Measurements from ENCODE around the gene CTNNA2.

Gene CTNNA2

DNA sequence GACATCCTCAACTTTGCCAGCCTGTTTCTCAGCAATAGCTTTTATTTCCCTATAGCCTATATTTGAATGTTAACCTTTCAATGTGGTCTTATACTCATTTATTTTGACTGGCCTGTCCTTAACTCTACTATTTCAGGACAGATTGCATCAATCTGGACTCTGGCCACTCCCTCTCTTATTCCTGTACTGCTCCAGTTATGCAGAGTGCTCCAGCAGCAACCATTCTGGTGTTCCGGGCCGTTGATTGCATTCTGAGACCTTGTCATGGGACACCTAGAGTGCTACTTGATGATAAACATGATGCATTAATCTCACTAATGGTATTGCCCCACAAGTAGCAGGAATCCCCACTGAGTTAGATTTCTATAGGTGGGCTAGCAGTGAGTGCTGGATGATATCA lies 428.3 kb downstream of the CTNNA2 start:
- DNase-seq, result no peak

DNA sequence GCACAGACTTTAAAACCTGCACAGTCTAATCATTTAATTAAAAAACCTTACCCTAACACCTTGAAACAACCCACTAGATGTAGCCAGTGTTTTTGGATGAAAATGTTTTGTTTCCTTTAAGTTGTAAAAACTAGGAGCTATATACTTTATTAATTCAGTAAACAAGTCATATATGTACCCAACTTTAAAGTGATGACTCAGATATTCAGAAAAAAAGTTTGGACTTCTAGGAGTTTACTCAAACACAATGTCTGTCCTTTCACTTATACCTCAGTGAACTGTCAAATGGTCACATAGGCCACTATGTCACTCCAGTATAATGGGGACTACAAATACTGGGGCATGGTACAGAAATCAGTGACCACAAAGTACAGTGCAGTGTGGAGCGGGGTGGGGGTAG lies 431.4 kb downstream of the CTNNA2 start:
- DNase-seq, result no peak

DNA sequence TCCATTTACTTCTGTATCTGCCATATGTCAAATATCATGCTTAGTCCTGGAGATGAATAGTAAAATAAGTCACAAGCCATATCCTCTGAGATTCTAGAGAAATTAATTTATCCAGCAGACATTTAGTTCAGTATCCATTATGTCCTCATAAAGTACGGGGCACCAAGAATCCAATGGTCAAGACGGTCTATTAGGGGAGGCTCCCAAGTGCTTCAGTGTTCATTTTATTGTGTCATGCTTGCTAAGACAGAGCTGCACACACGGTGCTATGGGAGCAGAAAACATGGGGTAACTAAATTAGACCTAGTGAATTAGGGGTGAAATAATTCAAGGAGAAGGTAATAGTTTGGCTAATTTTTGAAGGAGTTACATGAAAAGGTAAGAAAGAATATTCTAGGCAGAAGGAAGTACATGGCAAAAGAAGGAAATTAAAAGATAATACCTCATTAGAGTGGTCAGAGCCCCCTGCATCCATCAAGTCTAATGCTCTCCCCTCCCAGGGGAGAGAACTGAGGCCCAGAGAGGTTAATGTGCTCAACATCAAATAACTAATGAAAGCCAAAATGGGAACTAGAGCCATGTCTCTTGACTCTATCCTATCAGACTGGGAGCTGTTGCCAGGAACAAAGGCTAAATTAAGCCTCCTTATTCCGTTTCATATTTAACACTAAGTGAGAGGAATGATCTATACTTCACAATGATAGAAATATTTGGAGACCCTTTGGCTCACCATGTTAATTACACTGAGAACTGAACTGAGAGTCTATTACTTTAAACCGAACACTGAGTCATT lies 433.0 kb downstream of the CTNNA2 start:
- DNase-seq, result no peak

DNA sequence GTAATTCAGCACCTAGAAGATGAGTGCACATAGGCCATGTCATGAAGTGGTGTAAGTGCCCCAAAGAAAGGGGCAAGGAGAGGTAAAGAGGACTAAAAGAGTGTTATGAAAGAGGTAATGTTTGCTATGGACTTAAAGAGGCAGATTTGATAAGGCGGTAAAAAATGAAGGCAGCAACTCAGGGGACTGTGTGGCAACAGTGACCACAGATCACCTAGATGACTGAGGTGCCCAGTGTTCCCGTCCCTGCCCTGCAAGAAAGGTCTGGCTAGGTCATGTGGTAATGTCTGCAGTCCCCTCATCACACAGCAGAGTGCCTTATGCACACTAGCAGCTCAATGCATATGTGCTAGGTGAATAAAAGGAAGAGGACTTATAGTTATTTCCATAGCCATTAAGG lies 434.9 kb downstream of the CTNNA2 start:
- no peak for DNase-seq

DNA sequence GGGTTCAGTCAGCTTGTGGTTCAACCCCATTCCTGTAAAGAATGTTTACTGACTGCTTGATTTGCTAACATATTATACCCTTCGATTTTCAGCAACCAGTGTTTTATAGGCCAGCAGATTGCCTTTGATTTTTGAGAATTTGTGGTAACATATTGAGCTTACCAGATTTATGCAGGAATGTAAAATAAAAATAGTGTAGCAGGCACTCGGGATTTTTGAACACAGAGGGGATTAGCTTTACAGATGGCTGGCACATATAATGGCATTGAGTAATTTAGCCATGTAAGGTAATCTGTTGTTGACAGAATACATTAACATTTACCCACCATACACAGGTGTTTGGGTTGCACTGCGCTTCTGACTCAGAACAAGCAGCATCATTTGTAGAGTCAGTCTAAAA lies 437.7 kb downstream of the CTNNA2 start:
- no peak for DNase-seq

DNA sequence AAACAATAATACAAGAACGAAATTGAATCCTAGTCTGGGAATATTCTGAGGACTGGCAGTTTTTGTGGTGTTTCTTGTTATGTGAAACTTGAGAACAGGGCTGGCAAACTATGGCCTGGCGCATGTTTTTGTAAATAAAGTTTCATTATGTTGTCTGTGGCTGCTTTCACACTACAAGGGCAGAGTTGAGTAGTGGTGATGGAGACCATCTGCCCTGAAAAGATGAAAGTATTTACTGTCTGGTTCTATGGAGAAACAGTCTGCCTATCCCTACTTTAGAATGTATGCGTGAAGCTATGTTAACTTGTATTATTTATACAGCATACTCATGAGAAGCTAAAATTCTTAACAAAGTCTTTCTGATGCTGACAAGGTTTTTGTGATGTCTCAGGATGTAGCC lies 439.8 kb downstream of the CTNNA2 start:
- no peak for DNase-seq

DNA sequence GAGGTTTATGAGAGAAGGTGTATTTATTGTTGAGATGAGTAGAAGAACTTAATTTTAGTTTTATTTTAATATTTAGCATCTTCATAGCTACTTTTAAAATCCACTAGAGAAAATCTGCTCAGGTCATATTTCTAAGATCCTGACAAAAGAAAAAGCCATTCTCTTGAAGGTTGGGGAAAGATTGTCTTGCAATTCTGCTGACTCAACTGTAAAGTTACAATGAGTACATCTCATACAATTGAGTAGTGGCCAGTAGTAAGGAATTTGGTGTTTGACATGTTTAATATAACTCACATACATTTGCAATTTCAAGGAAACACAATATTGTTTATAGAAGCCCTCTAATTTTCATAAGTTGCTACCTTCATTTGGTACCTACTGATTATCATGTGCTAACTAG lies 447.2 kb downstream of the CTNNA2 start:
- no peak for DNase-seq

DNA sequence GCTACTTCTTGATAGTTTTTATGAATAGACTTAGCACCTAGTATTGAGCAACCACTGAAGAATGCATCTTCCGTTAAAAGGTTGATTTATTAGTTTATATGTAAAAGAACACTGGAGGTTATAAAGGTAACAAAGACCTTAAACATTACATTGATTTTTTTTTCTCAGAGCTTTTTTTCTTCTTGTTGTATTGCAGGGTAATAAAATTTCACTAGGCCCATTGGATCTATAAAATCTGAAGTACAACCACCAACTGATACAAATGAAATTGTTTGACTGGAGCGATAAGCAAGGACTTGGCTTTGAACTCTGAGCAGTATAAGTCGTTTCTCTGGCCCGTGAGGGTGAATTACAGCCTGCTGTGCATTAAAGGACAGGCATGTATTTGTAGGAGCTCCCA lies 447.7 kb downstream of the CTNNA2 start:
- no peak for DNase-seq

DNA sequence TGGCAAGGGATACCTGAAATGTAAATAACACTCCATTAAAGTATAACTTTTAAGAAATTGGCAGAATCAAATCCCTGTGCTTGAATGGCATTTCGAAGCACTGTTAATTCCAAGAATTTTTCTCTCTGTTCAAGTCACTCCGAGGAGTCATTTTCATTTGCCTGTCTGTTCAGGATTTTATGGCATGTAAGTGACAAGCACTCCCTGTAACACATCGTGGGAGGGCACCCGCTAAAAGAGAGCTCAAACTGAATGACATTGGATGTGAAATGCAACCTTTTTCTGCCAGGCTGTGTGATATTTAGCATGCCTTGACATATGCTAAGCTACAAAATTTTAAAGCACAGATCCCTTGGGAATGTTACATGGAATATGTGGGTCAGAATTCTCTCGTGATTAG lies 452.1 kb downstream of the CTNNA2 start:
- no peak for DNase-seq

DNA sequence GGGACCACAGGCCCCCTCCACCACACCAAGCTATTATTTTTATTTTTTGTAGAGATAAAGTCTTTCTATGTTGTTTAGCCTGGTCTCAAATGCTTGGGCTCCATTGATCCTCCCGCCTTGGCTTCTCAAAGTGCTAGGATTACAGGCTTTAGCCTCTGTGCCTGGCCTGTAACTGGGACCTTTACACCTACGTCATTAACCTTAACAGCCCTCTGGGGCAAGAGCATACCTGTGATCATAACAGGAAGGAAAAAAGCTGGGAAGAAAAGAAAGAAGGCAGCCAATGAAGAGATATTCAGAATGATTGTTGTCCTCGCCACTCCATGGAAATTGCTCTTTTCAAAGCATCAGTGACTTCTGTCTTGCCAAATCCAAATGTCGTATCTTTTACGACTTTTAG lies 453.5 kb downstream of the CTNNA2 start:
- no peak for DNase-seq

DNA sequence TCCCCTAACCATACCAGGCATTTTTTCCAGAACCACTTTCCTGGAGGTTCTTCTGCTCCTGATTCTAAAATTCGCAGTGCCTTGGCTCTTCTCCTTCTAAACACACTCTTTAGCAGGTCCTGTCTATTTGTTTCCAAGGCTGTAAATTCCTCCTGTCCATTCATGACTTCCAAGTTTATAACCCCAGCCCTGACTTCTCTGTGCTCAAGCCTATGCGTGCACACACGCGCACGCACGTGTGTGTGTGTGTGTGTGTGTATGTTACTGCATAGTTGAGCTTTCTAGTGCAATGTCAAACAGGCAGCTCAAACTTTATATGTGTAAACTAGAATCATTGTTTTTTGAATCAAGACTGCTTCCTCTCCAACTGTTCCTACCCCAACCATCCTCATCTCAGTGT lies 454.0 kb downstream of the CTNNA2 start:
- no peak for DNase-seq

DNA sequence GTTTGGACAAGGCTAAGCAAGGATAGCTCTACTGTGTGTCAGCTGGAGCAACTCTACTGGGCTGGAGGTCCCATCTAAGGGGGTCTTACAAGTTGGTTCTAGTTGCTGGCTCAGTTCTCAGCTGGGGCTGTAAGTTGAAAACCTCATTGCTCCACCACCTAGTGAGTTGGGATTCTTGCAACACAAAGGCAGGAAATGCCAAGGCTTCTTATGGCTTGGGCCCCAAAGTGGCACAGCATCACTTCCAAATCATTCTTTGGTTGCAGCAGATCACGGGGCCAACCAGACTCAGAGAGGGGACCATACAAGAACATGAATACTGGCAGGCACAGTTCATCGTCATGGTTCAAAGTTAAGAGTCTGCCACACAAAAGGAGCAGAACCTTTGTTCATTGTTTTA lies 459.0 kb downstream of the CTNNA2 start:
- no peak for DNase-seq

DNA sequence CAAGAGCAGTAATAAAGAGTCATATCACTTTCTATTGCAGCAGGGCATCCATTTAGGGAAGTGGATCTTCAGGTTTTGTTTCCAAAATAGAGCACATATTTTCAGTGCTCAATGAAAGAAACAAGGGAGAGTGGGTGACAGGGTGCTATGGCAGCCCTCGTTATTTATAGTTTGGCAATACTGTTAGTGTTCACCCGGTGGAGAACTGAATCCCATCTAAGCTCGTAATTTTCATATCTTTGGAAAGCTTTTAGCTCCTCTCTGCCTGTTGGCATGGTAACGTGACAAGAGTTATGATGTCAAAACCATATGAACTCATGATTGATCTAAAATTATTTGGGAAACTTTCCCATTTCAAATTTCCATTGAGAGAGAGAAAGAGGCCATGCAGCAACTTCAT lies 459.8 kb downstream of the CTNNA2 start:
- no peak for DNase-seq

DNA sequence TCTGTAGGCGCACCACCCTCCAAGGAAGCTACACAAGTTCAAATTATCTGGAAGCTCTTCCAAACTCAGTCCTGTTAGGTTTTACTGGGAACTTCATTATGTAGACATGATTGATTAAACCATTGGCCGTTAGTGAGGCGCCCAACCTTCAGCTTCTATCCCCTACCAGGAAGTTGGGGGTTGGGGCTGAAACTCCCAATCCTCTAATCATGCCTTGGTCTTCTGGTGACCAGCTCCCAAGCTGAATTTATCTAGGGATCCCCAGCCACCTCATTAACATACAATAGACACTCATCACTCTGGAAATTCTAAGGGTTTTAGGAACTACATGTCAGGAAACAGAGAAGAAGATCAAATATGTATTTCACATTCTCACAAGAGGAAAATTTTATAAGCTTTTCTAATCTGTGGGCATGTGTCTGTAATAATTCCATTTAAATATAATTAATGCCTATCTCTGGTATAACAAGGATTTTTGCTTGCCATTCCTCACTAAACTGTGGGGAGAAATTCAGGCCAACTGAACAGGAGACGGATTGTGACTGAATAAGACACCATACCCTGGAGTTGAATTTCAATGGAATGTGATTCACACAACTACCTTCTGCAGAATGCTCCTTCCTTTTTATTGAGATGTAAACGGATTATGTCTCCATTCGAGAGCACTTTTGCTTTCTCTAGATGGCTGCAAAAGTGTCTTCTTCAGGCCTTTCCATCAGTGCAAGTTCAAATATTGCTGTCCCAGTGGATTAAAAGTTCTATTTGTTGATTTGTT lies 463.1 kb downstream of the CTNNA2 start:
- no peak for DNase-seq

DNA sequence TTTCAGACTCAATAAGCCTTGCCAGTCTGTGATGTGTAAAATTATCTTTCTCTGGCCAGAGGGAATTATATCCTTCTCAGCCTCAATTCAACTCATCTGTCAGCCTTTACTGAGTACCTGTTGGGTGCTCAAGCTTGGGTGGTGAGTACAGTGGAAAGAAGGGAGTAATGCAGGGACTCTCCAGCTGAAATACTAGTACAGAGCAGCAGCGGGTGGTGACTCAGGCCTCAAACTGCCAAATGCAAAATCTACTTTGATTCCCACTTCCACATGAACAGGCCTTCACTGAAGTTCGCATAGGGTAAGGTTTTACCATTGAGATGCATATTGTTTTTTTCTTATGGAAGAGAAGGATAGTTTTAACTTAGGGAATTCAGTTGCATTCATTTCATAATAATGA lies 464.9 kb downstream of the CTNNA2 start:
- DNase-seq, result no peak

DNA sequence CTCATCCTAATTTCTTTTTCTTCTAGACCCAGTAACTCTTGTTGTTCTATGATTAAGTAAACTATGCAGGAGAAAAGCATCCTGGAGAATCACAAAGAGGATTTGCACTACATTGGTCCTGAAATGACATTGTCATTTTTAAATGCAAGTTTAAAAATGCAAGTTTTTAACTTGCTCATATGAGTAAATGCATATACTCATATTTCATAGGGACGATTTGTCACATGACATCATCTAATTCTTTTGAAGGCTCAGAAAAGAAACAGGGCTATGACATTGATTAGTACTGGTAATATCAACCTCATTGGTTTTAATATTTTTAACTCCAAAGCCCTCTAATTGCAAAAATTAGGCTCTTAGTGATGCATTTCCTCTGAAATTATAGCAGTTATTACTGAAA lies 467.3 kb downstream of the CTNNA2 start:
- no peak for DNase-seq

DNA sequence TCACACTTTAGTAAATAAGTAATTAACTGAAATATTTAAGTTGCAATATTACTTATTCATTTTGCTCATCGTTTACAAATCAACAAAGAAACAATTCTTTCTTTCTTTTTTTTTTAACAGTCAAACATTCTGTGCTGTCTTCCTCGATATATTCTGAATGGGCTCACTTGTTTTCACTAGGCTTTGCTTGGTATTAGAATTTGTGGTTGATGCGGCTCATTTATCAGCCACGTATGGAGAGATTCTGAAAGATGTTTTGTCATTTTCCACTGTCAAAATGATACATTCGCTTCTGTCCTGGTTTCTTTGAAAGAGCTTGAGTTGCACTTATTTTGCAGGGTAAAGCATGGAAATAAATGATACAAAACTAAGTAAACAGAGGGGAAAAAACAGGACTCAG lies 468.0 kb downstream of the CTNNA2 start:
- DNase-seq, result no peak

DNA sequence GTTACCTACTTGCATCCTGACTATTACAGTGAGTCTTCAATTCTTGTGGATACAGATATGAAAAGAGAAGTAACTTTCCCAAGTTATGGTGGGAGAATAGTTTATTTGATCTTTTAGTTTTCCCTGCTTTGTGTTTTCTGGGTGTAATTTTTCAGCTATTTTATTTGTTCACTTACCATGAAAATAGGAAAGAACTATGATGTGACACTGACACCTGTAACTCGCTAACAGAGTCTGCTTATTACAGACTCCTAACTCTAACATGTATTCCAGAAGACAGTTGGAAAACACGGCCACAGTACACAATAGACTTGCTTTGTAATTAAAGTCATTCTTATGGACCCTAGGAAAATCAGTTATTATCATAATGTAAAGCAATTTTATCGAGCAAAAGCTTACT lies 468.5 kb downstream of the CTNNA2 start:
- no peak for DNase-seq

DNA sequence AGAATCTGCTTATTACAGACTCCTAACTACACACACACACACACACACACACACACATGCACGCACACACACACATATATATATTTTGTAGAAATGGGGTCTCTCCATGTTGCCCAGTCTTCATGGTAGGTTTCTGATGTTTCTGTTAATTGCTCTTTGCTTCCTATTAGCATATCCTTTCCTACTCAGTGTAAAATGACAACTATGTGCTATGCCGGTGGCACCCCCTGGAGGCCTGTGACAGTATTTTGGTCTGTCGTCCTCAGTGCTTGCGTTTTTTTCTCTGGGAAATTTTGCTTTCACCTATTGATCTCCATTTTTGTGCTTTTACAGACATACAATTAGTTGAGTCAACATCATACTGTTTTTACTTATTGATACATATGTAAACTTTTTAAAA lies 469.6 kb downstream of the CTNNA2 start:
- DNase-seq, result no peak

DNA sequence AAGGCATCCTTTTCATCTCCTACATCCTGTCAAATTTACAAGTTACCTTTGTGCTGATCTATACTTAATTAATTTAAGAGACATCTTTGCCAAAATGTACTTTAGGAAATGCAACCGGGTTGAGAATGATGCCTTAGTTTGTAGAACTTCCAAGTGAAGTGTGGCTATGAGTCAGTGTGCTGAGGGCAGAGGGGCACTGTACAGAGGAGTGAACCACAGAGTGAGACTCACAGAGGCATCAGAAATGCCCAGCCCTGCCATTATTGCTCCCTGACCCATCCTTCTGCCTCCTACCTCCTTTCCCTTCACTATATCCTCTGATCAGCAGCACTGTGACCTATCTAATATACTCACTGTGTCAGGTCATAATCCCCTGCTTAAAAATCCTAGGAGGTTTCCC lies 471.6 kb downstream of the CTNNA2 start:
- no peak for DNase-seq

DNA sequence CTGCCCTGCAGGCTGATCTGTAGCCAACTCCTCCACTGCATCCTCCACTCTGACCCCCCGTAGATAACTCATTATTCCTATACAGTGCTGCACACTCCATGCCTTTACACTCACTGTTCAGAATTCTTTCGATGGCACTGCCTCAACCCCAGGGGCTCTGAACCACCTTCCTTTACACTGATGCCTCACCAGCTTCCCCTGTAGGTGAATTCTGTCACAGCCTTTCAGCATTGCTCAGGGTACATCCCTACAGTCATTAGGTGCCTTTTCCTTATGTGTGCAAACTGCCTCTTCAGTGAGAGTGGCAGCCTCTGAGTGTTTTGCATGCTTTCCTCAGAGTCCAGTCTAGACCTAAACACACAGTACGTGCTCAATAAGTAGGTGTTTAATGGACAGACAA lies 472.3 kb downstream of the CTNNA2 start:
- no peak for DNase-seq

DNA sequence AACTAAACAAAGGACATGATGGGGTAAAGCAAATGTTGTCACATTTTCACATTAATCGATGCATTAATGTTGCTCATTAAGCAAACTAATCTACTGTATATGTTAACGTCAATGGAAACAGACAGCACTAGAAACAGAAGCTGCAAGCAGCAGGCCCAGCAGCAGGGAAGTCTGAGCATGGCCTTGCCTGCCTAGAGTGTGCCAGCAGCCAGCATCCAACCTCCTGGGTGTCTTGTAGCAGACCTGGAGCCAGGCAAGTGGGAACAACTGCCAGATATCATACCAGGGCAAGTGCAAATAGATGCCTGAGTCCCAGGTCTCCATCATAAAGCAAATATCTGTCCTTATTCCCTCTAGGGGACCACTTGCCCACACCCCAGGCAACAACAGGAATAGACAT lies 472.7 kb downstream of the CTNNA2 start:
- no peak for DNase-seq

DNA sequence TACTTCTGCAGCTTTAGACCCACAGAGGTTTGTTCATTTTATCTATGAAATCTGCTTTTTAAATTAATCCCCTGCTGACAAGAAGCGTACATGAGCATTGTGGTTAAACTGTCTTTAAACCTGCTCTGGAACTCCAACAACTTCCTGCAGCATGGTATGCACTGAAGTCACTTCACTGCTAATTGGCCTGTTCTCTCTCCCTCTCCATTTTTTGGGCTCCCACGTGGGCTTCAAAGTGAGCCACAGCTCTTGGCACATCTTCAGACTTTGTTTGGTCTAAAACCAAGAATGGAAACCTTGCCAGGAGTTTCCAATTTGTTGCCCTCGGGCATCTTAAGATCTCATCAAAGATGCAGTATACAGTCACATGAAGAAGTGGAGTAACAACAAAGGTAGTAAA lies 480.3 kb downstream of the CTNNA2 start:
- no peak for DNase-seq

DNA sequence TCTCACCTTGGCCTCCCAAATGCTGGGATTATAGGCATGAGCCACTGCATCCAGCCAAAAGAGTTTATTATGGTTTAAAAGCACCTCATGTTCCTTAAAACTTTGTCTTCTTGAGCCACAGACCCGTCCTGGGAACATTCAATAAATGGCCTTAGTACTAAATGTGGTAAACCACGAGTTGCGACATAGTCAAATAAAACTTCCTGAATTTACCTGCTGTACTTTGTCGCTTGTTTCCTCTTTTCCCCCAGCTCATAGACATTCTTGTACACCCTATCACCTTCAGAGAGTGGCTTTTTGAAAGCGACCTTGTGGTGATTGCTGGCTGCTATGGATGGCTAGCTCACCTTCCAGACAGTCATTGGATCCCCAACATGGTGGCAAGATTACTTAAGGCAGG lies 481.3 kb downstream of the CTNNA2 start:
- DNase-seq, result no peak

DNA sequence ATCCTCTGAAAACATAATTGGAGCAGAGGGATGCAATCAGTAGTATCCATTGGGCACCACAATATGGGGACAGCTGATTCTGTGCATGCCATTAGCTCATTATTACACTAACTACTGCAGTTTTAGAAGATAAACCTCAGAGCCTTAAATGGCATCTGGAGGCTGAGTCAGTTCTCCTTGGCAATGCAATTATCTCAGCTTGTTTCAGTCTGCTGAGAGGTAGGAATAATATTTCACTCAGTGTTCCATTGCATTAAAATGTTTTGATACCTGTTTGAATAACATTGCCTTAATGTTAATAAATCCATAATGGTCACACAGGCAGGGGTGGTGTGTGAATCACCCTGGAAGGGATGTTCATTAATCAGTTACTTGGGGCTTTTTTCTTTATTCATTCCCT lies 482.1 kb downstream of the CTNNA2 start:
- peak; percentile 39 for DNase-seq

Data from kidney glomerular epithelial cell (primary cell).